ENCODE results near the gene TSPAN18. TPM values are rescaled to one million over a fixed set of nuclear protein-coding genes. Genes with fewer than 3 reads are reported as not detected.

TSPAN18 gene
- total and polyA plus RNA-seq, 2 of the 8 experiments (the other 6 are each of a cell fraction or from before 2014, with no cell fraction given), result 5.2 to 10.2 TPM

DNA sequence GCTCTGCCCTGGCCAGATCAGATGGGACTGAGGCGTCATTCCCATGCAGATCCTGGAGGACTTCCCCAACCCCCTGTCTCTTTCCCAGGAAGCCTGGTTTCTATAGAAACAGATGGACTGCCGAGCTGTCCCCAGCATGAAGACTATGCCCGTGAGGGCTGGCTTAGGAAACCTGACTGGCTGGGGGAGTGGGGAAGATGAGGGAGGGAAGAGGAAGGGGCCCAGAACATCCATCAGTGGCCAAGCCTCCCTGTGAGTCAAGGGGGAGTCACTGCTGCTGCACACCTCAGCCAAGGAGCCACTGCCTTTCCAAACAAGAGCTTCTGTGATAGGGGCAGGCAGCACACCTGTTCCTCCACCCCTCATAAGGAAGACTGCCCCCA is 218.1 kb downstream of the TSPAN18 start:
- FAIRE-seq, result no peak
- no peak overlapping the region for H3K9ac ChIP-seq (replicated peaks in 1 of 4; ENCODE audit: extremely low read depth in 1 of 4, low read depth in 3 of 4, low read length in 3 of 4)
- H2BK15ac ChIP-seq (ENCODE audit: low read length), result no peak overlapping the region; the same call in 1 of the 2 replicates
- 0 out of 8 replicates have a peak overlapping the region, but pooled peaks of 1 of the 4 experiments have one; percentile 27 for H3K4me3 ChIP-seq (ENCODE audit: extremely low read depth in 1 of 4, insufficient read depth in 2 of 4, low read depth in 3 of 4, low read length in 4 of 4)
- peaks cover 0 to 12% of the 10 kb centered on the region in 2 experiments for H4K20me1 ChIP-seq (replicated peaks in 1 of 2; ENCODE audit: control insufficient read depth in 1 of 2, insufficient read depth in 2 of 2, low read length in 2 of 2)
- H4K8ac ChIP-seq (ENCODE audit: extremely low read depth, insufficient read depth, low read length), result no peak overlapping the region
- no peak overlapping the region for H3K27ac ChIP-seq (ENCODE audit: low read depth, low read length)
- no peak overlapping the region for H2BK120ac ChIP-seq (replicated peaks; ENCODE audit: low read depth, low read length)
- peaks cover 5 to 35% of the 10 kb centered on the region in 2 experiments for H3K79me2 ChIP-seq (ENCODE audit: control insufficient read depth in 1 of 2, insufficient read depth in 2 of 2, low read length in 2 of 2)
- H3K56ac ChIP-seq (replicated peaks; ENCODE audit: insufficient read length, low read depth, low read length), result no peak overlapping the region
- H3K18ac ChIP-seq (ENCODE audit: extremely low read depth, low read length), result no peak overlapping the region
- POLR2A ChIA-PET (ENCODE audit: partially characterized antibody), result interaction anchor here (0.7 to 2.4 kb wide), 10 partner anchors 8 to 35 kb away, joined by 3 to 8 read pairs (median 4); no protein-coding TSS in a partner anchor
- H3K23me2 ChIP-seq (ENCODE audit: low read depth, low read length), result peaks cover 6% of the 10 kb centered on the region; the same call in 1 of the 2 replicates
- no peak overlapping the region for H3K14ac ChIP-seq (ENCODE audit: insufficient read length)
- peak overlapping the region; percentile 50 to 54 for H3K4me2 ChIP-seq (ENCODE audit: insufficient read depth in 1 of 2, low read depth in 2 of 2, low read length in 2 of 2)
- no peak overlapping the region for H2BK12ac ChIP-seq (ENCODE audit: low read depth, low read length)
- peaks cover 0 to 13% (median 2%) of the 10 kb centered on the region in 4 experiments; a peak in 4 of 8 replicates for H3K36me3 ChIP-seq (ENCODE audit: control insufficient read depth in 2 of 4, insufficient read depth in 4 of 4, low read length in 3 of 4)
- no peaks in the 10 kb centered on the region for H3K27me3 ChIP-seq (replicated peaks in 1 of 4; ENCODE audit: control insufficient read depth in 3 of 4, extremely low read depth in 1 of 4, insufficient read depth in 3 of 4, low read length in 3 of 4)
- 0 out of 2 replicates have a peak overlapping the region, but pooled peaks have one; percentile 14 for H2AK5ac ChIP-seq (ENCODE audit: low read depth, low read length)
- DNase-seq (ENCODE audit: low read depth in 1 of 2, low spot score in 2 of 2), result no peak
- CTCF ChIA-PET (ENCODE audit: partially characterized antibody), result interaction anchor here (0.6 to 24.5 kb wide), 10 partner anchors 8 to 172 kb away, joined by 3 to 1347 read pairs (median 5); no protein-coding TSS in a partner anchor
- WGBS, 2 experiments (ENCODE audit: extremely low coverage in 1 of 2, insufficient coverage in 1 of 2, insufficient read length in 1 of 2, insufficient replicate concordance in 2 of 2, low coverage in 1 of 2, low lambda C conversion rate in 2 of 2, missing lambda C conversion rate in 1 of 2), result 33% methylated on average over 3 of the region's 3 CpGs; no CpG with 5 or more reads in 1 of the 2 experiments
- peaks cover 7 to 52% (median 38%) of the 10 kb centered on the region in 4 experiments for H3K4me1 ChIP-seq (replicated peaks in 1 of 4; ENCODE audit: control insufficient read depth in 3 of 4, insufficient read depth in 4 of 4, low read length in 3 of 4)
- peaks cover 25% of the 10 kb centered on the region for H3K79me1 ChIP-seq (ENCODE audit: low read depth, low read length)
- no peak overlapping the region for H2BK20ac ChIP-seq (ENCODE audit: low read length)
- H2AFZ ChIP-seq (ENCODE audit: low read length), result no peak overlapping the region
- H3K23ac ChIP-seq (ENCODE audit: insufficient read length), result no peak overlapping the region
- H3K4ac ChIP-seq (replicated peaks; ENCODE audit: insufficient read length, low read depth, low read length), result no peak overlapping the region
- H4K91ac ChIP-seq (replicated peaks; ENCODE audit: insufficient read length, low read length), result no peak overlapping the region
- H4K5ac ChIP-seq (ENCODE audit: insufficient read length, low read depth, low read length), result no peak overlapping the region
- H2BK5ac ChIP-seq (ENCODE audit: low read depth, low read length), result peak overlapping the region; percentile 13; the same call in 1 of the 2 replicates
- no peaks in the 10 kb centered on the region for H3K9me3 ChIP-seq (ENCODE audit: insufficient read depth in 2 of 2, low read depth in 1 of 2, low read length in 1 of 2)
- no peak for TF ChIP-seq FOSL1 (IDR thresholded peaks at IDR 0.05; ENCODE audit: insufficient read depth, low read depth, low read length)
- no peak for TF ChIP-seq EZH2 (IDR thresholded peaks at IDR 0.05; ENCODE audit: low read depth, low read length, severe bottlenecking)
- no peak for TF ChIP-seq SIN3A (conservative IDR thresholded peaks at IDR 0.05 in 1 of 2, IDR thresholded peaks at IDR 0.05 in 1 of 2; ENCODE audit: low read depth in 1 of 2, low read length in 2 of 2)
- TF ChIP-seq MAFK (IDR thresholded peaks at IDR 0.05; ENCODE audit: low read depth, low read length), result no peak
- no peak for TF ChIP-seq BACH1 (IDR thresholded peaks at IDR 0.05; ENCODE audit: low read length)
- TF ChIP-seq EP300 (IDR thresholded peaks at IDR 0.05; ENCODE audit: borderline replicate concordance in 1 of 2, low read depth in 2 of 2, low read length in 2 of 2), result no peak
- no peak for TF ChIP-seq PHF8 (conservative IDR thresholded peaks at IDR 0.05; ENCODE audit: low read depth, low read length)
- TF ChIP-seq, protein P1, sequence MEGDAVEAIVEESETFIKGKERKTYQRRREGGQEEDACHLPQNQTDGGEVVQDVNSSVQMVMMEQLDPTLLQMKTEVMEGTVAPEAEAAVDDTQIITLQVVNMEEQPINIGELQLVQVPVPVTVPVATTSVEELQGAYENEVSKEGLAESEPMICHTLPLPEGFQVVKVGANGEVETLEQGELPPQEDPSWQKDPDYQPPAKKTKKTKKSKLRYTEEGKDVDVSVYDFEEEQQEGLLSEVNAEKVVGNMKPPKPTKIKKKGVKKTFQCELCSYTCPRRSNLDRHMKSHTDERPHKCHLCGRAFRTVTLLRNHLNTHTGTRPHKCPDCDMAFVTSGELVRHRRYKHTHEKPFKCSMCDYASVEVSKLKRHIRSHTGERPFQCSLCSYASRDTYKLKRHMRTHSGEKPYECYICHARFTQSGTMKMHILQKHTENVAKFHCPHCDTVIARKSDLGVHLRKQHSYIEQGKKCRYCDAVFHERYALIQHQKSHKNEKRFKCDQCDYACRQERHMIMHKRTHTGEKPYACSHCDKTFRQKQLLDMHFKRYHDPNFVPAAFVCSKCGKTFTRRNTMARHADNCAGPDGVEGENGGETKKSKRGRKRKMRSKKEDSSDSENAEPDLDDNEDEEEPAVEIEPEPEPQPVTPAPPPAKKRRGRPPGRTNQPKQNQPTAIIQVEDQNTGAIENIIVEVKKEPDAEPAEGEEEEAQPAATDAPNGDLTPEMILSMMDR (IDR thresholded peaks at IDR 0.05; ENCODE audit: control extremely low read depth in 1 of 3, insufficient read depth in 1 of 3, low read depth in 1 of 3, low read length in 3 of 3), result no peak
- no peak for TF ChIP-seq CBX8 (IDR thresholded peaks at IDR 0.05; ENCODE audit: borderline replicate concordance, low read depth, low read length)
- TF ChIP-seq POLR2A (IDR thresholded peaks at IDR 0.05; ENCODE audit: control extremely low read depth in 1 of 2, low read depth in 2 of 2, low read length in 2 of 2), result no peak
